Endothelial cell of umbilical vein (primary cell): ENCODE results near the gene UBR3.
"Not testable (repeated sequence)": the region's sequence is repeated elsewhere in the genome, so short reads cannot be mapped to it uniquely, and the experiment has no call there.

Experiments used
- CTCF ChIP-seq, 2 donors: IDR thresholded peaks; 1 replicate in 1 of 2; 2 replicates in 1 of 2; pipeline ENCODE4 v1.5.1; 2011; ENCODE audit warnings: low read length in 2 of 2, mild to moderate bottlenecking in 2 of 2, moderate library complexity in 2 of 2, control low read depth in 1 of 2, inconsistent platforms in 1 of 2, low read depth in 1 of 2; ENCODE audit not compliant: insufficient read depth in 1 of 2; ENCODE audit errors: extremely low read depth in 1 of 2
- EZH2 ChIP-seq: IDR thresholded peaks from 2 replicates; pipeline ENCODE4 v1.6.1; 2012; ENCODE audit warnings: borderline replicate concordance, low read depth, mild to moderate bottlenecking, moderate library complexity, low read length, inconsistent platforms; ENCODE audit not compliant: severe bottlenecking
- FOS ChIP-seq: IDR thresholded peaks from 2 replicates; pipeline ENCODE4 v1.6.1; 2011; ENCODE audit warnings: mild to moderate bottlenecking, low read length, moderate library complexity, borderline replicate concordance; ENCODE audit not compliant: insufficient read depth
- JUN ChIP-seq: IDR thresholded peaks from 2 replicates; pipeline ENCODE4 v1.6.1; 2011; ENCODE audit warnings: borderline replicate concordance, low read depth; ENCODE audit not compliant: insufficient read length, insufficient read depth
- MAX ChIP-seq: IDR thresholded peaks from 2 replicates; pipeline ENCODE4 v1.6.1; 2011; ENCODE audit not compliant: insufficient read depth, insufficient read length
- MYC ChIP-seq: IDR thresholded peaks from one replicate; pipeline ENCODE4 v1.6.1; 2011; ENCODE audit warnings: mild to moderate bottlenecking, low read depth, low read length
- POLR2A ChIP-seq: IDR thresholded peaks from 2 replicates; pipeline ENCODE4 v1.6.1; 2012; ENCODE audit warnings: low read depth, mild to moderate bottlenecking, control low read depth, low read length
- POLR2AphosphoS5 ChIP-seq: IDR thresholded peaks from 2 replicates; pipeline ENCODE4 v1.6.1; 2012; ENCODE audit warnings: low read depth, mild to moderate bottlenecking, control low read depth, low read length, moderate library complexity; ENCODE audit not compliant: insufficient read depth

DNA sequence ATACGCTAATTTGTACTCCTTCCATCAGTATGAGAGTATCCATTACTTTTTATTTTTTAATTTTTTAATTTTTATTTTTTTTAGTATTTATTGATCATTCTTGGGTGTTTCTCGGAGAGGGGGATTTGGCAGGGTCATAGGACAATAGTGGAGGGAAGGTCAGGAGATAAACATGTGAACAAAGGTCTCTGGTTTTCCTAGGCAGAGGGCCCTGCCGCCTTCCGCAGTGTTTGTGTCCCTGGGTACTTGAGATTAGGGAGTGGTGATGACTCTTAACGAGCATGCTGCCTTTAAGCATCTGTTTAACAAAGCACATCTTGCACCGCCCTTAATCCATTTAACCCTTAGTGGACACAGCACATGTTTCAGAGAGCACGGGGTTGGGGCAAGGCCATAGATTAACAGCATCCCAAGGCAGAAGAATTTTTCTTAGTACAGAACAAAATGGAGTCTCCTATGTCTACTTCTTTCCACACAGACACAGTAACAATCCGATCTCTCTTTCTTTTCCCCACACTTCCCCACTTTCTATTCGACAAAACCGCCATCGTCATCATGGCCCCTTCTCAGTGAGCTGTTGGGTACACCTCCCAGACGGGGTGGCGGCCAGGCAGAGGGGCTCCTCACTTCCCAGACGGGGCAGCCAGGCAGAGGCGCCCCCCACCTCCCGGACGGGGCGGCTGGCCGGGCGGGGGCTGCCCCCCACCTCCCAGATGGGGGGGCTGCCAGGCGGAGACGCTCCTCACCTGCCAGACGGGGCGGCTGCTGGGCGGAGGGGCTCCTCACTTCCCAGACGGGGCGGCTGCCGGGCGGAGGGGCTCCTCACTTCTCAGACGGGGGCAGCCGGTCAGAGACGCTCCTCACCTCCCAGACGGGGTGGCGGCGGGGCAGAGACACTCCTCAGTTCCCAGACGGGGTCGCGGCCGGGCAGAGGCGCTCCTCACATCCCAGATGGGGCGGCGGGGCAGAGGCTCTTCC, 28.3 kb downstream of the UBR3 start:
- TF ChIP-seq CTCF (IDR thresholded peaks at IDR 0.05; ENCODE audit: extremely low read depth in 1 of 2, insufficient read depth in 1 of 2, low read depth in 1 of 2, low read length in 2 of 2); JUN; POLR2AphosphoS5; POLR2A; MYC; EZH2; FOS; MAX: not testable (repeated sequence)
